H7 (cell line): ENCODE measurements around the gene YDJC. TPM values are rescaled to one million over a fixed set of nuclear protein-coding genes. Genes with fewer than 3 reads are reported as not detected.
"Not testable (repeated sequence)": the region's sequence is repeated elsewhere in the genome, so short reads cannot be mapped to it uniquely, and the experiment has no call there.

ENCODE experiments used
- DNase-seq: peaks from one replicate; pipeline ENCODE4 v3.0.0; 2012
- H3K27me3 ChIP-seq: 2 replicates; pipeline ENCODE4 v1.6.0; 2011; ENCODE audit warnings: mild to moderate bottlenecking, low read length; ENCODE audit not compliant: control insufficient read depth, insufficient read depth
- H3K36me3 ChIP-seq: replicated peaks from 2 replicates; pipeline ENCODE4 v1.5.1; 2011; ENCODE audit warnings: low read length; ENCODE audit not compliant: control insufficient read depth, insufficient read depth
- H3K4me3 ChIP-seq: 2 replicates; pipeline ENCODE4 v1.5.1; 2011; ENCODE audit warnings: low read depth, mild to moderate bottlenecking, control low read depth, low read length, moderate library complexity; ENCODE audit not compliant: insufficient read depth
- total RNA-seq: library from RNA; depleted of rRNA; stranded (reverse); fragments of >200 nt; shearing (Covaris generic); gene quantifications from 2 replicates; pipeline ENCODE4 v1.2.3, GENCODE V29; 2014

Gene YDJC
- total RNA-seq, 1 experiment from 2014 or later: 53.0 TPM

GRCh38 chr22:21659864-21660525 lies 30.2 kb upstream of the YDJC start:
- DNase-seq: no peak
- no peak overlapping the region for H3K4me3 ChIP-seq
- no peaks in the 10 kb centered on the region for H3K36me3 ChIP-seq

GRCh38 chr22:21657360-21658032 lies 27.7 kb upstream of the YDJC start:
- H3K36me3 ChIP-seq: peaks cover 8% of the 10 kb centered on the region
- H3K27me3 ChIP-seq: peaks cover 9% of the 10 kb centered on the region
- peak overlapping the region; percentile 72 for H3K4me3 ChIP-seq
- DNase-seq: peak; percentile 98

More at GRCh38 chr22:21659864-21660525, 30.2 kb upstream of the YDJC start:
- H3K27me3 ChIP-seq: peaks cover 9% of the 10 kb centered on the region

GRCh38 chr22:21657020-21657359 lies 27.2 kb upstream of the YDJC start:
- peaks cover 8% of the 10 kb centered on the region for H3K36me3 ChIP-seq
- peak overlapping the region; percentile 72 for H3K4me3 ChIP-seq
- H3K27me3 ChIP-seq: peaks cover 9% of the 10 kb centered on the region
- DNase-seq: no peak

- Histone ChIP-seq H3K36me3 (peaks cover 8% of the 10 kb centered on the region), H3K27me3 (no peaks in the 10 kb centered on the region), H3K4me3 (peak overlapping the region; percentile 83)
- peak; percentile 85 for DNase-seq
Observed at GRCh38 chr22:21652547-21653545, 23.0 kb upstream of the YDJC start.

- no peaks in the 10 kb centered on the region for H3K27me3 ChIP-seq
- H3K4me3 ChIP-seq: peak overlapping the region; percentile 83
- peak; percentile 97 for DNase-seq
- peaks cover 8% of the 10 kb centered on the region for H3K36me3 ChIP-seq
Observed at GRCh38 chr22:21652010-21652546, 22.3 kb upstream of the YDJC start.

GRCh38 chr22:21651521-21652009 lies 21.7 kb upstream of the YDJC start:
- Histone ChIP-seq H3K36me3 (peaks cover 8% of the 10 kb centered on the region), H3K4me3 (peak overlapping the region; percentile 83), H3K27me3 (no peaks in the 10 kb centered on the region)
- DNase-seq: peak; percentile 83

- Histone ChIP-seq H3K27me3 (no peaks in the 10 kb centered on the region), H3K4me3 (peak overlapping the region; percentile 83), H3K36me3 (peaks cover 8% of the 10 kb centered on the region)
- no peak for DNase-seq
Observed at GRCh38 chr22:21650823-21651520, 21.1 kb upstream of the YDJC start.

- no peaks in the 10 kb centered on the region for H3K27me3 ChIP-seq
- no peak overlapping the region for H3K4me3 ChIP-seq
- DNase-seq: no peak
- peaks cover 8% of the 10 kb centered on the region for H3K36me3 ChIP-seq
Observed at GRCh38 chr22:21650280-21650679, 20.5 kb upstream of the YDJC start.

GRCh38 chr22:21646608-21647590 lies 17.1 kb upstream of the YDJC start:
- peak; percentile 88 for DNase-seq
- Histone ChIP-seq H3K36me3 (peaks cover 4% of the 10 kb centered on the region), H3K27me3 (peaks cover 6% of the 10 kb centered on the region; the same call in 1 of the 2 replicates), H3K4me3 (no peak overlapping the region)

- H3K27me3 ChIP-seq, H3K36me3 ChIP-seq, DNase-seq, H3K4me3 ChIP-seq: not testable (repeated sequence)
Observed at GRCh38 chr22:21645513-21645912, 15.7 kb upstream of the YDJC start.

GRCh38 chr22:21643533-21644357 lies 13.9 kb upstream of the YDJC start:
- H3K4me3 ChIP-seq: no peak overlapping the region
- DNase-seq: no peak
- H3K36me3 ChIP-seq: peaks cover 4% of the 10 kb centered on the region
- peaks cover 9% of the 10 kb centered on the region; the same call in 1 of the 2 replicates for H3K27me3 ChIP-seq
